ENCODE measurements around the gene CNN2. TPM values are rescaled to one million over a fixed set of nuclear protein-coding genes. Genes with fewer than 3 reads are reported as not detected.

Gene CNN2
- total and polyA plus RNA-seq, 2 of the 13 experiments (the other 11 are each of a cell fraction or from before 2014, with no cell fraction given) = 63.6 to 70.0 TPM

DNA sequence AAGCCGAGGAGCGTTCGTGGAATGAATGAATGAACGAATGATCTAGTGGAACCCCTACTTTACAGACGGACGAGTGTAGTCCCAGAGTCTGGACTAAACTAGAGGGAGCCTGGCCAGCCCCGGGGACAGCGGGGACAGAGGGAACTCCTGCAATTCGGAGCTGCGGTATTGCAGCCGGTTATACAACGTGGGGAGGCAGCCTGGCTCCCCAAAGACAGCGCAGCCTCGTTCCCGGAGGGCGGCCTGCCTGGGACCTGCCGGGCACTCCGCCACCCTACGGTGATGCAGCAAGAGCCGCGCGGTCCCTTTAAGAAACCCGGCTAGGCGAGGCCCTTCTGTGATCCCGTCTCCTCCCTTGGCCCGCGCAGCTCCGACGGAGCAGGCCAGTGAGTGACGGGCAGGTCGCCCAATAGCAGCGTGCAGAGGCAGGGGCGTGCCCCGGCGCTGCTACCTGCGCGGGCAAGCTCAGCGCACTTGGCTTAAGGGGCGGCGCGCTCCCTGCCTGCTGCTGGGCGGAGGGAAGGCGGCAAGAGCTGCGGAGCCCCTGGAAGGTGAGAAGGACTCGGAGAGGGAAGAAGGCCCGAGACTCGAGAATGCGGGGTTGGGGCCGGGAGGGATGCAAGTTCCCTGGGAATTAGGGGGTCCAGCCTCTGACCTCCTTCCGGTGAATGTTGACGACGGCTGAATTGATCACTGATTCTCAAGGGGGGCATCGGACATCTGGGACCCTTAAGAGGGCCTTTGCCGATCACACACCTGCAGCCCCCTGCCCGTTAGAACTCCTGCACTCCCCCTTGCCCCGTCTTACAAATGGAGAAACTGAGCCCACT lies 13.5 kb downstream of the CNN2 start, which contains the start of gene ABCA7 (continued):
- TF ChIP-seq, protein P1, sequence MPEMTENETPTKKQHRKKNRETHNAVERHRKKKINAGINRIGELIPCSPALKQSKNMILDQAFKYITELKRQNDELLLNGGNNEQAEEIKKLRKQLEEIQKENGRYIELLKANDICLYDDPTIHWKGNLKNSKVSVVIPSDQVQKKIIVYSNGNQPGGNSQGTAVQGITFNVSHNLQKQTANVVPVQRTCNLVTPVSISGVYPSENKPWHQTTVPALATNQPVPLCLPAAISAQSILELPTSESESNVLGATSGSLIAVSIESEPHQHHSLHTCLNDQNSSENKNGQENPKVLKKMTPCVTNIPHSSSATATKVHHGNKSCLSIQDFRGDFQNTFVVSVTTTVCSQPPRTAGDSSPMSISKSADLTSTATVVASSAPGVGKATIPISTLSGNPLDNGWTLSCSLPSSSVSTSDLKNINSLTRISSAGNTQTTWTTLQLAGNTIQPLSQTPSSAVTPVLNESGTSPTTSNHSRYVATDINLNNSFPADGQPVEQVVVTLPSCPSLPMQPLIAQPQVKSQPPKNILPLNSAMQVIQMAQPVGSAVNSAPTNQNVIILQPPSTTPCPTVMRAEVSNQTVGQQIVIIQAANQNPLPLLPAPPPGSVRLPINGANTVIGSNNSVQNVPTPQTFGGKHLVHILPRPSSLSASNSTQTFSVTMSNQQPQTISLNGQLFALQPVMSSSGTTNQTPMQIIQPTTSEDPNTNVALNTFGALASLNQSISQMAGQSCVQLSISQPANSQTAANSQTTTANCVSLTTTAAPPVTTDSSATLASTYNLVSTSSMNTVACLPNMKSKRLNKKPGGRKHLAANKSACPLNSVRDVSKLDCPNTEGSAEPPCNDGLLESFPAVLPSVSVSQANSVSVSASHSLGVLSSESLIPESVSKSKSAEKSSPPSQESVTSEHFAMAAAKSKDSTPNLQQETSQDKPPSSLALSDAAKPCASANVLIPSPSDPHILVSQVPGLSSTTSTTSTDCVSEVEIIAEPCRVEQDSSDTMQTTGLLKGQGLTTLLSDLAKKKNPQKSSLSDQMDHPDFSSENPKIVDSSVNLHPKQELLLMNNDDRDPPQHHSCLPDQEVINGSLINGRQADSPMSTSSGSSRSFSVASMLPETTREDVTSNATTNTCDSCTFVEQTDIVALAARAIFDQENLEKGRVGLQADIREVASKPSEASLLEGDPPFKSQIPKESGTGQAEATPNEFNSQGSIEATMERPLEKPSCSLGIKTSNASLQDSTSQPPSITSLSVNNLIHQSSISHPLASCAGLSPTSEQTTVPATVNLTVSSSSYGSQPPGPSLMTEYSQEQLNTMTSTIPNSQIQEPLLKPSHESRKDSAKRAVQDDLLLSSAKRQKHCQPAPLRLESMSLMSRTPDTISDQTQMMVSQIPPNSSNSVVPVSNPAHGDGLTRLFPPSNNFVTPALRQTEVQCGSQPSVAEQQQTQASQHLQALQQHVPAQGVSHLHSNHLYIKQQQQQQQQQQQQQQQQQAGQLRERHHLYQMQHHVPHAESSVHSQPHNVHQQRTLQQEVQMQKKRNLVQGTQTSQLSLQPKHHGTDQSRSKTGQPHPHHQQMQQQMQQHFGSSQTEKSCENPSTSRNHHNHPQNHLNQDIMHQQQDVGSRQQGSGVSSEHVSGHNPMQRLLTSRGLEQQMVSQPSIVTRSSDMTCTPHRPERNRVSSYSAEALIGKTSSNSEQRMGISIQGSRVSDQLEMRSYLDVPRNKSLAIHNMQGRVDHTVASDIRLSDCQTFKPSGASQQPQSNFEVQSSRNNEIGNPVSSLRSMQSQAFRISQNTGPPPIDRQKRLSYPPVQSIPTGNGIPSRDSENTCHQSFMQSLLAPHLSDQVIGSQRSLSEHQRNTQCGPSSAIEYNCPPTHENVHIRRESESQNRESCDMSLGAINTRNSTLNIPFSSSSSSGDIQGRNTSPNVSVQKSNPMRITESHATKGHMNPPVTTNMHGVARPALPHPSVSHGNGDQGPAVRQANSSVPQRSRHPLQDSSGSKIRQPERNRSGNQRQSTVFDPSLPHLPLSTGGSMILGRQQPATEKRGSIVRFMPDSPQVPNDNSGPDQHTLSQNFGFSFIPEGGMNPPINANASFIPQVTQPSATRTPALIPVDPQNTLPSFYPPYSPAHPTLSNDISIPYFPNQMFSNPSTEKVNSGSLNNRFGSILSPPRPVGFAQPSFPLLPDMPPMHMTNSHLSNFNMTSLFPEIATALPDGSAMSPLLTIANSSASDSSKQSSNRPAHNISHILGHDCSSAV (CRISPR knock-in tag; IDR thresholded peaks at IDR 0.05; ENCODE audit: borderline replicate concordance) = no peak
- TF ChIP-seq ZNF720 (CRISPR knock-in tag; IDR thresholded peaks at IDR 0.05) (no peak), TBX3 (IDR thresholded peaks at IDR 0.05; ENCODE audit: borderline replicate concordance) (no peak), FIP1L1 (IDR thresholded peaks at IDR 0.05; ENCODE audit: borderline replicate concordance, insufficient read depth, low read depth, low read length) (no peak), JDP2 (CRISPR knock-in tag; IDR thresholded peaks at IDR 0.05; ENCODE audit: borderline replicate concordance) (no peak), SAFB2 (CRISPR knock-in tag; IDR thresholded peaks at IDR 0.05; ENCODE audit: borderline replicate concordance, low read depth) (no peak; the same call in 1 of the 2 replicates), AGO1 (IDR thresholded peaks at IDR 0.05; ENCODE audit: low read depth, low read length, poor library complexity, severe bottlenecking) (peak; percentile 89), PHB2 (IDR thresholded peaks at IDR 0.05; ENCODE audit: partially characterized antibody) (no peak), ZFP37 (CRISPR knock-in tag; IDR thresholded peaks at IDR 0.05; ENCODE audit: borderline replicate concordance) (no peak), ZNF772 (CRISPR knock-in tag; IDR thresholded peaks at IDR 0.05) (peak; percentile 5; the same call in 1 of the 2 replicates)
- TF ChIP-seq, protein P2, sequence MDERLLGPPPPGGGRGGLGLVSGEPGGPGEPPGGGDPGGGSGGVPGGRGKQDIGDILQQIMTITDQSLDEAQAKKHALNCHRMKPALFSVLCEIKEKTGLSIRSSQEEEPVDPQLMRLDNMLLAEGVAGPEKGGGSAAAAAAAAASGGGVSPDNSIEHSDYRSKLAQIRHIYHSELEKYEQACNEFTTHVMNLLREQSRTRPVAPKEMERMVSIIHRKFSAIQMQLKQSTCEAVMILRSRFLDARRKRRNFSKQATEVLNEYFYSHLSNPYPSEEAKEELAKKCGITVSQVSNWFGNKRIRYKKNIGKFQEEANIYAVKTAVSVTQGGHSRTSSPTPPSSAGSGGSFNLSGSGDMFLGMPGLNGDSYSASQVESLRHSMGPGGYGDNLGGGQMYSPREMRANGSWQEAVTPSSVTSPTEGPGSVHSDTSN (CRISPR knock-in tag; IDR thresholded peaks at IDR 0.05) = peak; percentile 99
- TF ChIP-seq, protein P3, sequence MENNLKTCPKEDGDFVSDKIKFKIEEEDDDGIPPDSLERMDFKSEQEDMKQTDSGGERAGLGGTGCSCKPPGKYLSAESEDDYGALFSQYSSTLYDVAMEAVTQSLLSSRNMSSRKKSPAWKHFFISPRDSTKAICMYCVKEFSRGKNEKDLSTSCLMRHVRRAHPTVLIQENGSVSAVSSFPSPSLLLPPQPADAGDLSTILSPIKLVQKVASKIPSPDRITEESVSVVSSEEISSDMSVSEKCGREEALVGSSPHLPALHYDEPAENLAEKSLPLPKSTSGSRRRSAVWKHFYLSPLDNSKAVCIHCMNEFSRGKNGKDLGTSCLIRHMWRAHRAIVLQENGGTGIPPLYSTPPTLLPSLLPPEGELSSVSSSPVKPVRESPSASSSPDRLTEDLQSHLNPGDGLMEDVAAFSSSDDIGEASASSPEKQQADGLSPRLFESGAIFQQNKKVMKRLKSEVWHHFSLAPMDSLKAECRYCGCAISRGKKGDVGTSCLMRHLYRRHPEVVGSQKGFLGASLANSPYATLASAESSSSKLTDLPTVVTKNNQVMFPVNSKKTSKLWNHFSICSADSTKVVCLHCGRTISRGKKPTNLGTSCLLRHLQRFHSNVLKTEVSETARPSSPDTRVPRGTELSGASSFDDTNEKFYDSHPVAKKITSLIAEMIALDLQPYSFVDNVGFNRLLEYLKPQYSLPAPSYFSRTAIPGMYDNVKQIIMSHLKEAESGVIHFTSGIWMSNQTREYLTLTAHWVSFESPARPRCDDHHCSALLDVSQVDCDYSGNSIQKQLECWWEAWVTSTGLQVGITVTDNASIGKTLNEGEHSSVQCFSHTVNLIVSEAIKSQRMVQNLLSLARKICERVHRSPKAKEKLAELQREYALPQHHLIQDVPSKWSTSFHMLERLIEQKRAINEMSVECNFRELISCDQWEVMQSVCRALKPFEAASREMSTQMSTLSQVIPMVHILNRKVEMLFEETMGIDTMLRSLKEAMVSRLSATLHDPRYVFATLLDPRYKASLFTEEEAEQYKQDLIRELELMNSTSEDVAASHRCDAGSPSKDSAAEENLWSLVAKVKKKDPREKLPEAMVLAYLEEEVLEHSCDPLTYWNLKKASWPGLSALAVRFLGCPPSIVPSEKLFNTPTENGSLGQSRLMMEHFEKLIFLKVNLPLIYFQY (CRISPR knock-in tag; IDR thresholded peaks at IDR 0.05; ENCODE audit: borderline replicate concordance) = peak; percentile 42; the same call in 1 of the 2 replicates
- TF ChIP-seq, protein P4, sequence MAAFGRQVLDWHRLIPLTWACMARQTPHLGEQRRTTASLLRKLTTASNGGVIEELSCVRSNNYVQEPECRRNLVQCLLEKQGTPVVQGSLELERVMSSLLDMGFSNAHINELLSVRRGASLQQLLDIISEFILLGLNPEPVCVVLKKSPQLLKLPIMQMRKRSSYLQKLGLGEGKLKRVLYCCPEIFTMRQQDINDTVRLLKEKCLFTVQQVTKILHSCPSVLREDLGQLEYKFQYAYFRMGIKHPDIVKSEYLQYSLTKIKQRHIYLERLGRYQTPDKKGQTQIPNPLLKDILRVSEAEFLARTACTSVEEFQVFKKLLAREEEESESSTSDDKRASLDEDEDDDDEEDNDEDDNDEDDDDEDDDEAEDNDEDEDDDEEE (CRISPR knock-in tag; IDR thresholded peaks at IDR 0.05) = 0 out of 2 replicates have a peak, but pooled peaks have one; percentile 25

Data from HepG2 (cell line).